NOMO-1 treated with DMSO at 0.1 percent for 48 hours (cell line): ENCODE results near the gene PEX14.

ENCODE experiments used
- DNase-seq: peaks from one replicate; lab custom pipeline; 2025; ENCODE audit not compliant: unreplicated experiment; lab: John Stamatoyannopoulos, UW

PEX14 gene

DNA sequence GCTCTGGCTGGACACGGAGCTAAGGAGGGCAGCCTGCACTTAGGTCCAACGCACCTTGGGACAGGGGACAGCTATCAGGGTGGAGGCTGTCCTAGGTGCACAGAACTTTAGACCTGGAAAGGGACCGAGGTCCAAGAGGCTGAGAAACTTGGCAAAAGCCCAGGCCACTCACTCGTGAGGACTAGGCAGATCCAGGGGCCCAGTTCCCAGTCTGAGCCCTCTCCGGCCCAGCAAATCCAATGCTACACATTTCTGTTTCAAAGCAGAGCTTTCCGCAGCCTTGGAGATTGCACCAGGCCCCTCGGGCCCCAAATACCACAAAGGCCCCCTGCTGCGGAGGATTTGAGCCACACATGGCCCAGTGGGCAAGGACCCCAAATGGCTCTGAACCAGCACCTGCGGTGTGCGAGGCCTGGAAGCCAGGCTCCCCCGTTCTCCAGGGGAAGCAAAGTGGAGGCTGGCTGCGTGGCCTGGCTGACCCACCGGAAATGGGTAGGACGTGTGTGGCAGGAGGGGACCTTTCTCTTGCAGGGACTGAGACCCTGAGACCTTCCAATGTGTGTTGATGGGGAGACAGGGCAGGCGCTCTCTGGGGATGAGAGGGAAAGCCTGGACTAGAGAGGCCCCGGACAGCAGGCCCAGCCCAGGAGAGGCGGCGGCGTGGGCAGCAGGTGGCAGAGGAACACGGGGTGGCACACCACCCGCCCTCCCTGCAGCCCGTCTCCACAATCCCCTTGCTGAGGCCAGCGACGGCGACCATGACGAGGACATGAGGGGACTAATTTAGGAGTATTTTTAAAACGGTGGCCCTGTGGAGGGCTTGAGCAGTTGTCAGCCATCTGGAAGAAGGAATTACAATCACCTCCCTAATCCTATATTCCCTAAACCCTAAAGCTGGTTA, 203.0 kb downstream of the PEX14 start:
- DNase-seq = no peak

DNA sequence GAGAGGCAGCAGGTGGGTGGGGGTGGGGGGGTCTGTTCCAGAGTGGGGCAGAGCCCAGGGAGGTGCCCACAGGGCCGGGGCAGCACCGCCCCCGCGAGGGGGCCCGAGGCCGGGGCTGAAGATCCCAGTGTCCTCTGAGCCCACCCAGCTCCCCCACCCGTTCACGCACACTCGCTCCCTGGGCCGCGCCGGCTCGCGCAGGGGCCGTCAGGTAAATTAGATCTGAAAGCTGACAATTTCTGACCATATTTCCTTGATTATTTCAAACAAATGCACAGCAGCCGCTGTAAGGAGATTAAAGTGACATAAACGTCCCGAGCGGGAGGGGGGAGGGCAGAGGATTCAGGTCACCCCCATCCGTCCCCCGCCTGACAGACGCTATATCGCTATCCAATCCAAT, 203.7 kb downstream of the PEX14 start:
- no peak for DNase-seq

DNA sequence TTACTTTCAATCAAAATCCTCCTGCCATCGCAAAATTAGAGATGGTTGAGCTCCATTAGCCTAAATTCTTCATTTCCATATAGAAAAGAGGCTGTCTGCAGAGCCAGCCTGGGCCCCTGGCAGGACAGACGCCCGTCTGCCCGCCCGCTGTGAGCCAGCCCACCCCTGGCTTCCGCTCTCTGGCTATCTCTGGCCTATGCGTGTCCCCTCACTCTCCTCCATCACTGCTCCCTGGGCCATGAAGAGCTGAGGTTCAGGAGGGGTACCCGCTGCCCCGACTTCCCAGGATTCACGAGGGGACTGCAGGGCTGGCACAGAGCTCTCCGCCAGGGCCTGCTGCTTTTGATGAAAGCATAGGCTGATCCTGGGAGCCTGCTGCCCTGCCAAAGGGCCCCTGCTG, 204.1 kb downstream of the PEX14 start:
- no peak for DNase-seq

DNA sequence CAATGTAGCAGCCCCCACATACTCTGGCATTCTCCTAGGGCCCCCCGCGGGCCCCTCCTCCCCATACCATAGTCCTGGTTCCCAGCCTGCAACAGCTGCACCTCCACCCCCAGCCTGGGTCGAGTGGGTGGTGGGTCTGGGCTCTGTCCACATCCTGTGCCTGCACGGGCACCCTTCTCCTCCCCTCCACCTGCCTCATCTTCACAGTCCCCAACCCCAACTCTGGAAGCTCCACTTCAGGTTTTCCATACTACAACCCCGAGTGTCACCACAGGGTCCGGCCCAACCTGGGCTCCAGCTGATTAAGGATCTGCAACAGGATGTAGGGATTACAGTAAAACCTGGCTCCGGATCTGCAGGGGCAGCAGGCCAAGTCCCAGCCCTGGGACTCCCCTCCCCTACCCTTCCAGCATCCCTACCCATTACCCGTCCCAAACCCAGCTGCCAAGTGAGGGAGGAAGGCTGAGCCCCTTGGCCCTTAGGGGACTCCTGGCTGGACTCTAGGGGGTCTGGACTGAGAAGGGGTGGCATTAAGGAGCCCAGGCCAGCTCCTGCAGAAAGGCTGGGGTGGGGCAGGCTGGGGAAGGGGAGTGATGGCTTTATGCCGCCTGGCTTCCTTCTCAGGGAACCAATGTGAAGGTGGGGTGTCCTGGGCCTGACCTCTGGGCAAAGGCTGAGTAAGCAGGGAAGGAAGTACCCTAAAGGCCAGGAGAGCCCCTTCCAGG, 204.9 kb downstream of the PEX14 start:
- no peak for DNase-seq
